WERI-Rb-1 (cell line): ENCODE results near the gene ZSWIM6.
"Not testable (repeated sequence)": the region's sequence is repeated elsewhere in the genome, so short reads cannot be mapped to it uniquely, and the experiment has no call there.

Experiments
- DNase-seq: peaks from one replicate; pipeline ENCODE4 v3.0.0-alpha.2; 2020
- H3K27ac ChIP-seq: fragments of 250-450 bp; sonication (Bioruptor Pico); 2 replicates; pipeline ENCODE4 v1.5.1; 2020; ENCODE audit warnings: mild to moderate bottlenecking, moderate library complexity
- H3K27me3 ChIP-seq: fragments of 250-450 bp; sonication (Bioruptor Pico); 2 replicates; pipeline ENCODE4 v1.5.1; 2021; ENCODE audit warnings: mild to moderate bottlenecking, low read depth, moderate library complexity; ENCODE audit not compliant: insufficient read depth, severe bottlenecking
- H3K36me3 ChIP-seq: fragments of 250-450 bp; sonication (Bioruptor Pico); 2 replicates; pipeline ENCODE4 v1.5.1; 2020; ENCODE audit warnings: mild to moderate bottlenecking, moderate library complexity
- H3K4me3 ChIP-seq: 2 replicates; pipeline ENCODE4 v1.5.1; 2011; ENCODE audit warnings: low read depth, mild to moderate bottlenecking, control low read depth, low read length
- H3K9me3 ChIP-seq: fragments of 250-450 bp; sonication (Bioruptor Pico); 2 replicates; pipeline ENCODE4 v1.5.1; 2021; ENCODE audit warnings: mild to moderate bottlenecking, moderate library complexity; ENCODE audit not compliant: severe bottlenecking
- TF ChIP-seq, protein P1 (sequence below): IDR thresholded peaks from 2 replicates; pipeline ENCODE4 v1.5.1; 2011; ENCODE audit warnings: low read depth, mild to moderate bottlenecking, control low read depth, inconsistent platforms, low read length

ZSWIM6 gene

DNA sequence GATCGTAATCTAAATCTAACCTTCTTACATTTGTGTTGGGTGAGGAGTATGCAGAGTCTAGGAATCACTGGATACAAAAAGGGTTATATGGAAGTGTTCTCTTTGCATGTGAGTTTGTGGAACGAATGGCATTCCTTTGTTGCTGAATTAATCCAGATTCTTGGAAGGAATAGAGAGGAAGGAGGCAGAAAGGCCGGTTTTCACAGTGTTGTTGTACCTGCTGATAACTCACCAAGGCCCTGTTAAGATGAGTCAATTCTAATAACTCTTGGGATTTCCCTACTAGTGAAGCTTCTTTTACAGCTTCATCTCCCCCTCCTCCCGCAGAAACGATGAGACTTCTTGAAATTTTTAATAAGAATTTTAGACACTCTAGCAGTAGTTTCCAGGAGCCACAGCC is 84.0 kb downstream of the ZSWIM6 start:
- Histone ChIP-seq H3K36me3 (no peaks in the 10 kb centered on the region), H3K27ac (no peak overlapping the region), H3K4me3 (no peak overlapping the region), H3K27me3 (no peaks in the 10 kb centered on the region), H3K9me3 (no peaks in the 10 kb centered on the region)
- no peak for DNase-seq
- TF ChIP-seq, protein P1, sequence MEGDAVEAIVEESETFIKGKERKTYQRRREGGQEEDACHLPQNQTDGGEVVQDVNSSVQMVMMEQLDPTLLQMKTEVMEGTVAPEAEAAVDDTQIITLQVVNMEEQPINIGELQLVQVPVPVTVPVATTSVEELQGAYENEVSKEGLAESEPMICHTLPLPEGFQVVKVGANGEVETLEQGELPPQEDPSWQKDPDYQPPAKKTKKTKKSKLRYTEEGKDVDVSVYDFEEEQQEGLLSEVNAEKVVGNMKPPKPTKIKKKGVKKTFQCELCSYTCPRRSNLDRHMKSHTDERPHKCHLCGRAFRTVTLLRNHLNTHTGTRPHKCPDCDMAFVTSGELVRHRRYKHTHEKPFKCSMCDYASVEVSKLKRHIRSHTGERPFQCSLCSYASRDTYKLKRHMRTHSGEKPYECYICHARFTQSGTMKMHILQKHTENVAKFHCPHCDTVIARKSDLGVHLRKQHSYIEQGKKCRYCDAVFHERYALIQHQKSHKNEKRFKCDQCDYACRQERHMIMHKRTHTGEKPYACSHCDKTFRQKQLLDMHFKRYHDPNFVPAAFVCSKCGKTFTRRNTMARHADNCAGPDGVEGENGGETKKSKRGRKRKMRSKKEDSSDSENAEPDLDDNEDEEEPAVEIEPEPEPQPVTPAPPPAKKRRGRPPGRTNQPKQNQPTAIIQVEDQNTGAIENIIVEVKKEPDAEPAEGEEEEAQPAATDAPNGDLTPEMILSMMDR = no peak

DNA sequence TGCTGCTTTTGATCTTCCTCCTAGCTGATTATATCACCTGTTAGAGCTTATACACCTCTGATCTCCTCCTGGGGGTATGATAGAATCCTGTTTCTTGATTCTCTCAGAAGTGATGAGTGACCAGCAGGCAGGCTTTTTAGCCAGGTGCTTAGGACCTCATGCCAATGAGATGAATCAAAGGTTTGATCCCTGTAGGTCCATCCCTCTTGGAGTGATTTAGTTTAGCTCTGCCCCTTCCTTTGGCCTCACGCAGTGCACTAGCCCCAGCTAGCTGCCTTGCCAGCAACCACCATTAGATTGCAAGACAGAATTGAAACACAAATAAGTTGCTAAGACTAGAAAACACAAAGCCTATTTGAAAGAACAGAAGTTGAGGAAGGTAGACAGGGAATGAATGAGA is 84.4 kb downstream of the ZSWIM6 start:
- Histone ChIP-seq H3K27ac (no peak overlapping the region), H3K27me3 (no peaks in the 10 kb centered on the region), H3K4me3 (no peak overlapping the region), H3K36me3 (no peaks in the 10 kb centered on the region), H3K9me3 (no peaks in the 10 kb centered on the region)
- TF ChIP-seq, protein P1 = no peak
- no peak for DNase-seq

DNA sequence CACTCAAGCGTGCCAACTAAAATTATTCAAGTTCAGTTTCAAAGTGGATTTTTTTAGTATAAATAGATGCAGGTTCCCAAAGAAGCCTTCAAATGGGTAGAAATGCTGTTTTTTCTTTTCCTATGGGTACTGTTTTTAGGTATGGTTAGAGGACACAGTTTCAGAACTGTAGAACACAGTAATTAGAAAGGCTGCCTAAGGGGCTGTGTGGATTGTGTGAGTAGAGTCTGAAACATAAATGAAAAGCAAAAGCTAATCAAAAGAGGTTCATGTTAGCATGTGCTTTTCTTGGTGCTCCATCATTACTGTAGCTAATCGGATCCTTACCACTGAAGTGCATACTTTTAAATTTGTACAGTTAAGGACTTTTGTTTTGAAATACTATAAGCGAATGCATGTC is 85.3 kb downstream of the ZSWIM6 start:
- no peak for DNase-seq
- Histone ChIP-seq H3K36me3 (no peaks in the 10 kb centered on the region), H3K27me3 (no peaks in the 10 kb centered on the region), H3K9me3 (no peaks in the 10 kb centered on the region), H3K27ac (no peak overlapping the region), H3K4me3 (no peak overlapping the region)
- TF ChIP-seq, protein P1 = no peak

DNA sequence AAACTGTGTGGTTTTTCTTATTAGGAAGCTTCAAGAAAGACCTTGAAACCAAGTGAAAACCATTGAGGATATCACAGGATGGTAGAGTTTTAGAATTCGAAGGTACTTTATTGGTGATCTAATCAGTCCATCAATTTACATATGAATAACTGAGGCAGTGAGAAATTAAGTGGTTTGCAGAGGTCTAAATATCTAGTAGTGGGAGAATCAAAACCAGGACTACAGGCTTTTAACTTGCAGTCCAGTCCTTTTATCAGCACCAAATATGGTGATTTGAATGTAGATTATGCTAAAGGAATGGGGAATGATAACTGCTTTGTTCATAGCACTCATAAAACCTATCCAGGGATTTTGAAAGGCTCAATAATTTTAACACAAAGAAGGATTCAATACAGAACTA is 85.8 kb downstream of the ZSWIM6 start:
- H3K4me3 ChIP-seq = no peak overlapping the region
- TF ChIP-seq, protein P1 = no peak
- no peak overlapping the region for H3K27ac ChIP-seq
- H3K9me3 ChIP-seq = no peaks in the 10 kb centered on the region
- no peaks in the 10 kb centered on the region for H3K36me3 ChIP-seq
- DNase-seq = no peak
- no peaks in the 10 kb centered on the region for H3K27me3 ChIP-seq

DNA sequence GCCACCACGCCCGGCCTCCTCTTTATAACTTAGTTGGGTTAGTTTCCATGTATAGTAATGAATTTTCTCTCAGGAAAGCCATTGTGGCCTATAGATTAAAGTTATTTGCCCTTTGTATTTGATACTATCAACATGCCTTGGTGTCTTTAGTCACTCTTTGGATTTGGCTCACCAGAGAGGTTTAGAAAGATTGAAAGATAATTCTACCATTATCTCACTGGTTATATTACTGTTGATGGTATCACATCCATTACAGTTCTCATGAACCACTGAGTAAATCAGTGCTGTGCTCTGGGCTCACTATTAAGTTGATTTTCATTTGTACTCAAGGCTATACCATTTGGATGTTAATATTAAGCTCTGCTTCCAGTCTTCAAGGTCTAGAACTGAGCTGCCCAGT is 87.0 kb downstream of the ZSWIM6 start:
- H3K27me3 ChIP-seq = no peaks in the 10 kb centered on the region
- TF ChIP-seq, protein P1 = no peak
- H3K27ac ChIP-seq = no peak overlapping the region
- H3K4me3 ChIP-seq = no peak overlapping the region
- no peak for DNase-seq
- no peaks in the 10 kb centered on the region for H3K9me3 ChIP-seq
- no peaks in the 10 kb centered on the region for H3K36me3 ChIP-seq

DNA sequence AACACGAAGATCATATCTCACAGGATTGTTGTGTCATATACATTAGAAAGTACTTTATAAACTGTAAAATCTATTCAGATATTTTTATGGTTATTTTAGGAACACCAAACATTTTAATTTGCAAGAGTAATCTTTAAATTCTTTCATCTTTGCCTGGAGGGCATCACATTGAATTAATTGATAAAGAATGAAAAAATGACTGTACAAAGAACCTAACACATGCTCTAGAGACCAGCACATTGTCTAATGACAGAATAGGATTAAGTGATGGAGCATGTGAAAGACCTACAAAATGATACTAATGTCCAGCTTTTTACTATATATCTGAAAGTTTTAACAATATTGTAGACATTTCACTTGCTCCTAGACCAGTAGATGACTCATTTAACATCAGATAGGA is 88.0 kb downstream of the ZSWIM6 start:
- Histone ChIP-seq H3K27me3 (no peaks in the 10 kb centered on the region), H3K27ac (no peak overlapping the region), H3K4me3 (no peak overlapping the region), H3K9me3 (no peaks in the 10 kb centered on the region), H3K36me3 (no peaks in the 10 kb centered on the region)
- TF ChIP-seq, protein P1 = no peak
- no peak for DNase-seq

DNA sequence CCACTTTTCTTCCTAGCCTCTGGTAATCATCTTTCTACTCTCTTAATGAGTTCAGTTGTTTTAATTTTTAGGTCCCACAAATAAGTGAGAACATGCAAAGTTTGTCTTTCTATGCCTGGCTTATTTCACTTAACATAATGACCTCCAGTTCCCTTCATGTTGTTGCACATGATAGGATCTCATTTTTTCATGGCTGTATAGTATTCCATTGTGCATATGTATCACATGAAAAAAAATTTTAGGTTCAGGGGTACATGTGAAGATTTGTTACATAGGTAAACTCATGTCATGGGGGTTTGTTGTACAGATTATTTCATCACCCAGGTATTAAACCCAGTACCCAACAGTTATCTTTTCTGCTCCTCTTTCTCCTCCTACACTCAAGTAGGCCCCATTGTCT is 89.2 kb downstream of the ZSWIM6 start:
- not testable (repeated sequence) for H3K27me3 ChIP-seq, H3K4me3 ChIP-seq, H3K27ac ChIP-seq, H3K9me3 ChIP-seq, DNase-seq, H3K36me3 ChIP-seq
